GM12891 (cell line): ENCODE data around the gene XXYLT1.

Source experiments
- DNase-seq: peaks from one replicate; pipeline ENCODE4 v3.0.0; 2011; ENCODE audit warnings: low spot score; ENCODE audit not compliant: insufficient read length
- FAIRE-seq: peaks from 2 replicates; lab custom pipeline; 2011; peaks lifted over from hg19 to GRCh38; lab: Jason Lieb, UNC
- PAX5 ChIP-seq: IDR thresholded peaks from 2 replicates; pipeline ENCODE4 v1.6.1; 2011; ENCODE audit warnings: low read length, moderate library complexity, mild to moderate bottlenecking; ENCODE audit not compliant: insufficient read depth, severe bottlenecking
- POLR2A ChIP-seq: IDR thresholded peaks from 2 replicates; pipeline ENCODE4 v1.6.1; 2011; ENCODE audit warnings: low read depth, low read length, control low read depth
- POLR2AphosphoS5 ChIP-seq: IDR thresholded peaks from 2 replicates; pipeline ENCODE4 v1.6.1; 2011; ENCODE audit warnings: low read depth, low read length, control low read depth
- POU2F2 ChIP-seq: IDR thresholded peaks from 2 replicates; pipeline ENCODE4 v1.6.1; 2011; ENCODE audit warnings: low read depth, mild to moderate bottlenecking, control low read depth, low read length, moderate library complexity
- SPI1 ChIP-seq: IDR thresholded peaks from 2 replicates; pipeline ENCODE4 v1.6.1; 2011; ENCODE audit warnings: low read depth, low read length, control low read depth
- TAF1 ChIP-seq: IDR thresholded peaks from 2 replicates; pipeline ENCODE4 v1.6.1; 2011; ENCODE audit warnings: low read depth, low read length, control low read depth

The XXYLT1 gene

DNA sequence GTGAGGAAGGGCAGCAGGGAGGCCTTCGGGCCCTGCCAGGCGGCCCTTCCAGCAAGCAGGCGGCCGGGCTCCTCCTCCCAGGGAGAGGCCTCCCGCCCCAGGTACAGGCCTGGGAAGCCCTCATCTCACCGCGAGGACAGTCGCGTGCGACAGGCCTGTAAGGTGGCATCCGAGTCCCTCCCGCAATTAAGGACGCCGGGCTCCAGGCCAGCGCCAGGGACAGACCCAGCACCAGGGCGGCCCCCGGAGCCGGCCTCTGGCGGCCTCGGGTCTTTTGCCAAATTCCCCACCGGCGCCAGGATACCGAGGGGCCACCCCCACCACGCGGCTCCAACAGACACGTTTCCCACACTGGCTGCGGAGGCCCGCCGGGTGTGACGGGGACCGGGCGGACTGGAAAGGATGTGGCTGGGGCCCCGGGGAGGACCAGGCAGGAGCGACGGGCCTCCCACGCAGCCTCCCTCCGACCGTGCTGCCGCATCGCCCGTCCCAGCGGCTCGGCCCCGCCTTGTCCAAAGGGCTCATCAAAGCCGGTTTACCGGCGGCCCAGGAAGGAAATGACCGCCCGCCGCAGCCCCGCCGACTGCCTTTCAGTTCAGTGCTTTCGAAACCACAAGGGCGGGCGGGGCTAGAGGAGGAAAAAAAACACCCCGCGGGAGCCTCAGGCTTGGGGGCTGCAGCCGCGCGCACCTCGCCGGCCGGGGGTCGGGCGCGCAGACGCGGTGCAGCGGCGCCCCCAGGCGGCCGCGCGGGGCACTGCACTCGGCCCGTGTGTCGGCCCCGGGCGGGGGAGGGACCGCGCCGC is 11.3 kb downstream of the XXYLT1 start:
- DNase-seq: peak; percentile 97

DNA sequence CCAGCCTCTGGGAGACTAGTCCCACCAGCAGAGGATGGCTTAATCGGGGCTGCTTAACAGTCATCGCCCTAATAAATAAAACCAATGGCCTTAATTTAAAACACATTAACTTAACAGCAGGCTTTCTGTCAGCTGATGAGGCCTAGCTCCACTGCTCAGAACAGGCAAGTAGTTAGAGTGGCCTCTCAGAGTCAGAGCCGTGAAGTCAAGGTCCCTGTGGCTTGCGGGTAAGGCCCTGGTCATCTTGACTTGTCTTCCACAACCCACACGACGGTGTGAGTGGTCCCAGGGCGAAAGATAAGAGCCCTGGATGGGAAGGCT is 11.8 kb downstream of the XXYLT1 start:
- FAIRE-seq (no peak), DNase-seq (no peak)
- TF ChIP-seq POU2F2: no peak
- no peak; the same call in 1 of the 2 replicates for TF ChIP-seq POLR2AphosphoS5
- no peak for TF ChIP-seq POLR2A
- TF ChIP-seq PAX5: no peak
- 0 out of 2 replicates have a peak, but pooled peaks have one; percentile 1 for TF ChIP-seq TAF1
- no peak for TF ChIP-seq SPI1

More for the DNA sequence above, 11.3 kb downstream of the XXYLT1 start:
- peak; percentile 86 for FAIRE-seq
- TF ChIP-seq POU2F2: peak; percentile 33; the same call in 1 of the 2 replicates
- TF ChIP-seq TAF1: peak; percentile 52; the same call in 1 of the 2 replicates
- no peak; the same call in 1 of the 2 replicates for TF ChIP-seq SPI1
- peak; percentile 12 for TF ChIP-seq PAX5
- peak; percentile 59 for TF ChIP-seq POLR2A
- TF ChIP-seq POLR2AphosphoS5: peak; percentile 45

DNA sequence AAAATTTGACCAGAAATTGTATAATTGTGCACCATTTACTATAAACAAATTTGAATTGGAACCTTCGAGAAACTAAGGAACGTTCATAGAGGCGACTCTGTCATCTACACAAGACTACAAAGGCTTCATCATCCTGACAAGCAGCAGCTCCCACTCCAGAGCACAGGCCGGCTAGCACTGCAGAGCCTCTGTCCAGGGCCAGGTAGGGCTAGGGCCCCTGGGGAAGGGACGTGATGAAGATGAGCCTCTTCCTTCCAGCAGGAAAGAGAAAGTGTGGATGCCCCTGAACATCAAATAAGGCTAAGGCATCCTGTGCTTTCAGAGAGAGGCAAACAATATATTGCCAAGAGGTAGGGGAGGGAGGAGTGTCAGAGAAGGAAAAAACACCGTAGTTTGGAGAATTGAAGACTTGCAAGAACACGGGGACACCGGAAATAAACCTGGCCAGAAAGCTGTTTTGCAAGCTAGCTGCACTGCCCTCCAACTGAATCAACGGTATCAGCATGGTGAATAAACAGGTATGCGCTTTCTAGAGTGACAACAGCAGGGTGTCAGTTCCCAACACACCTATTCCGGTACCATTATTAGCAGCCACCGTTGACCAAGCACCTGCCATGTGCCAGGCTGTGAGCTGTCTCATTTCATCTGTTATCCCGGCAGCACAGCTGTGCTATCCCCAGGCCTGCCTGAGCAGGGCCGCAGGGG is 12.4 kb downstream of the XXYLT1 start:
- TF ChIP-seq POLR2A: no peak
- TF ChIP-seq POLR2AphosphoS5: no peak; the same call in 1 of the 2 replicates
- TF ChIP-seq SPI1: no peak
- TF ChIP-seq POU2F2: no peak
- no peak for TF ChIP-seq PAX5
- no peak for TF ChIP-seq TAF1
- DNase-seq (no peak), FAIRE-seq (peak; percentile 60)

DNA sequence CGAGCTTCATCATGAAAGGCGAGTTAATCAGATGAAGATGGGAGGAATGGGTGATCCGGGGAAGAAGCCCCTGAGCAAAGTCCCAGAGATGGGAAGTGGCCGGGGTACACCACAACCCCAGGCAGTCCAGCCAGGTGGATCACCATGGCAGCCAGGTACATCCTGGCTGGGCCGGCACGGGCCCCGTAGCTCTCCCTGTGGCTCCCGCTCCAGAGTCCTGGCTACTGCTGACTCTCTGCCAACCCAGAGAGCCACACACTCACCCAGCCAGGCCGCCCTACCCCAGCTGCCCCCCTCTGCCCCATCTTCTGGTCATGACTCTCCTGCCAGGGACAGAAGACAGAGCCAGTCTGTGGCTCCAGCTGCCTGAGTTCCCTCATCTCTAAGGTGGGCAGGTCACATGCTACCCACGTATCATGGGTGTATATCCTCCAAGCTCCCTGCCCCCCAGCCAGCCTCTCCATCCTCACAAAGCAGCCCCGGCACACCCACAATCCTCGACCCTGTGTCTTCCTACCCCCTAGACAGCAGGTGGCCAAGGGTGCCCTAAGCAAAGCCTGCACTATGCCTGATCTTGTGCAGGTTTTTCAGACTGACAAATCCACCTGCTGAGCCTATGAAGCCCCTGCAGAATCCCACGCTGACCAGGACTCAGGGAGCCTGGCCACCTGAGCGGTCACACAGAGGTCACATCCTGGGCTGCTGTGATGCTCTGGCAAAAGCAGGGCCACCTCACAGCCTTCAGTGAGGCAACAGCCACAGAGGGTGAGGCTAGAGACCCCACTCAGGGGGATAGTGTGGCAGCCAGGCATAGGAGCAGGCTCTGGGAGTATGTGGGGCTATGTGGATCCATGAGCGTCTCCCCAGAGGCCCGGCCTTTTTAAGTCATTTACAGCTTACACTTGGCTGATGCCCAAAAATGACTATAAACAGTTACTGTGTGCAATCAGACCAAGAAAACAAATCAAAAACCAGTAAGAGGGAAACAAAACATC is 13.2 kb downstream of the XXYLT1 start:
- TF ChIP-seq TAF1: no peak
- no peak for TF ChIP-seq PAX5
- TF ChIP-seq POLR2AphosphoS5: no peak
- TF ChIP-seq POU2F2: no peak
- TF ChIP-seq SPI1: no peak
- no peak for TF ChIP-seq POLR2A
- FAIRE-seq (no peak), DNase-seq (no peak)

DNA sequence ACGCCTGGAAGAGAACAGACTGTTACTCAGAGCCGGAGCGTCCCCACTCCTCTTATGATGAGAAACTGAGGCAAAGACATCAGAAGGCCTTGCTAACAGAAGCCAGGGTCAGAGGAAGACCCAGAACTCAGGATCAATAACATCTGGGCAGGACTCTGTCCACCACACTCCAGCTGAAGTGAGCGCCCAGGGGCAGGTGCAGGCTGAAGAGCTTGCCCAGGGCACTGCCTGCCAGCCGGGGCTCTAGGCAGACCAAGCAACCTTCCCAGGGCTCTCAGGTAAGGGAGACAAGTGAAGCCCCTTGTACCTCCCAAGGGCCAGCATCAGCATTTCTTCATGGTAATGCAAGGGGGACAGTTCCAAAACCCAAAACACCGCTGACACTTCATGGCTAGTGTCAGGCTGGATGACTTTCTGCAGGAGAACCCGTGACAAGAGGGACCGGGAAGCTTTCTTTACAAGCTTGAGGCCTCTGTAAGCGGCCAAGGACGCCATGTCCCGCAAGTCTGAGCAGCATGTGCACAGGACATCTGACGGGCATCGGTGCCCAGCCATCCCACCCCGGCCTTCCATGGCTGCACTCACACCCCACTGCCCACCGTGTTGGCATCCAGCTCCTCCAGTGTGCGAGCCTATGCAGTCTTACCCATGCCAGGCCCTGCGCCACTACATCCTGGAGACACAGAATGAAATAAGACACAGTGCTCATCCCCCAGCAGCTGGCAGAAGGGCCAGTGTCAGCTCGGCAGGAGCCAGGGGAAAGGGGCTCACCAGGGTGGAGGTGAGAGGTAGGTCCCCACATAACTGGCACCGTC is 14.1 kb downstream of the XXYLT1 start:
- DNase-seq (no peak), FAIRE-seq (no peak)
- TF ChIP-seq PAX5: no peak
- no peak for TF ChIP-seq TAF1
- no peak for TF ChIP-seq POLR2A
- TF ChIP-seq POLR2AphosphoS5: no peak
- no peak for TF ChIP-seq SPI1
- no peak for TF ChIP-seq POU2F2

DNA sequence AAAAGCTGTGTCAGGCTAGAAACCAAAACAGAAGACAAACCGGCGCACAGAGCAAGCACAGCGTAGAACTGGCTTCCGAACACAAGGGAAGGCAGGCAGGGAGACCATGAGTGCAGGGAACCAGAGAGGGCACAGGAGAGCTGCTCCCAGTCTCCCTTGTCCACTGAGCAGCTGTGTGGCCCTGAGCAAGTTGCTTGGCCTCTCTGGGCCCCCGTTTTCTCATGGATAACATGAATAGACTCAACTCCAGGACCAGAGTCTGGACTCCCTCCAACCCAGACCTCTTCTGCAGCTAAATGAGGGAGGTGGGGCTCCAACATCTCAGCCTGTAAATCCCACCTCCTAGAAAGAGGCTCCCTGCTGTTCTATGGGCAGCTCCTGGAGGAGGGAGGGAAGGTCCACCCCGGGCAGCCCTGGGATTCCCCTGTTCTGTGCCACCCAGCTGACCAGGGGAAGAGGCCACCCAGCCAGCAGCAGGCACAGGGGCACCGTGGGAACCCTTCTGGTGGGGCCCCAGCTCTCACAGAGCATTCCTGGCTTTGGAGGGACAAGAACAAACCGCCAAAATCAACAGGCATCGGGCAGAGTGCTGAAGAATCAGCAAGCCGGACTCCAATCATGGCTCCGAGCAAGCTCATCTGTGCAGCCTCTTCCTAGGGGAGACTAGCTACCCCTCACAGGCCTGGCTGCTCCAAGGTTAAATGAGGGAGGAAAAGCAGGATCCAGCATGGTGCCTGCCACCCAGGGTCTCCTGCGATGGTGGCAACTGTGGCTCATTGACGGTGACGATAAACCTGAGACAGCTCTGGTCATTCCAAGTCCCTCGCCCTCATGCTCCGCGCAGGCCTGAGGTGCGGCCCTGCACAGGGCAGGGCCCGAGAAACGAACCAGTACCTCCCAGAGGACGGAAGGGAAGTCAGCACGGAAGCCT is 15.1 kb downstream of the XXYLT1 start:
- no peak for TF ChIP-seq POLR2A
- TF ChIP-seq PAX5: no peak
- TF ChIP-seq POLR2AphosphoS5: no peak
- TF ChIP-seq TAF1: no peak
- no peak for TF ChIP-seq POU2F2
- TF ChIP-seq SPI1: no peak
- FAIRE-seq: no peak
- no peak for DNase-seq

DNA sequence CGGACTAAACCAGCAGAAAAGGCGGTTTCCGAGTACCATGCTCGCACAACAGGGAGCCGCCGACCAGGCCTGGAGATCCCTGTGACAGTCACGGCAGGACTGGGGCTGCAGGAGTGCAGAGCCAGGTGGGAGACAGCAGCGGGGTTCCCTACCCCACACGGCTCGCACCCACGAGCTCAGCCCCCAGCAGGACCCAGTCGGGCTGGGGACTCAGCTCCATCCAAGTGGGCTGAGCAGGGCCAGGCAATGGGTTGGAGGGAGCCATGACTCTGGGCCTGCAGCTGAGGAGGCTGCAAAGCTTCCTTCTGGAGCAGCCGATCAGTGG is 15.8 kb downstream of the XXYLT1 start:
- FAIRE-seq (no peak), DNase-seq (no peak)
- TF ChIP-seq SPI1 (no peak), POLR2A (no peak), TAF1 (no peak), POLR2AphosphoS5 (no peak), PAX5 (no peak), POU2F2 (no peak)

DNA sequence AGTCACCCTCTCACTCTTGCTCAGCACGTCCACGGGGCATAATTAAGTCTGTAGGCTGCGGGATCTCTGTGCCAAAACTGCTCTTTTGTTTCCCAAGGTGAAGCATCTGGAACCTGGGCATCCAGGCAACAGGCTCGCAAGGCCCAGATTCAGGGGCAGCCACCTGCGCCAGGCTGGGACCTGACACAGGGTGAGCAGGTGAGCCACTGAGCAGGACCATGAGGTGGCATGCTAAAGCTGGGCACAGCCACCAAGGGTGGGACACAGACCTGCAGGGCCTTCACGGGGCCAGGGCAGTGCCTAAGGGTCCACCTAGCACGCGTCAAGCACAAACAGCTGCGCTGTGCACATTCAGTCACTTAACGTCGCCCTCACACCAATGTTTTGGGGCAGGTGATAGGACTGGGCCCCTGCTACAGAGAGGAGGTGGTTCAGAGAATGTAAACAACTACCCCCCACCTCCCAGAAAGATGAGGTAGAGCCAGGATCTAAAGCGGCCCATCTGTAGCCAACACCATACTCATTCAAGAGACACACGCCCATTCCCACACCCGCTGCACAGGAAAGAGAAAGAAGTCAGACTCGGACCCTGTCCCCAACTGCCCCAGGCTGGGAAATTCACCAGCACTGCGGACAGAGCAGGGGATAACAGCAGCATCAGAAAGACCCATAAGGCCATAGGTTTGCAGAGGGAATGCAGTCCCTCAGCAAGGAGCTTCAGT is 16.3 kb downstream of the XXYLT1 start:
- DNase-seq (no peak), FAIRE-seq (no peak)
- no peak for TF ChIP-seq POLR2A
- no peak for TF ChIP-seq SPI1
- no peak for TF ChIP-seq POLR2AphosphoS5
- TF ChIP-seq PAX5: no peak
- no peak for TF ChIP-seq POU2F2
- no peak for TF ChIP-seq TAF1
